ENCODE data around the gene MED8.
A peak's percentile ranks its signal among the peaks of the same experiment; 100 is the strongest.
"Not testable (repeated sequence)": the region's sequence is repeated elsewhere in the genome, so short reads cannot be mapped to it uniquely, and the experiment has no call there.

The MED8 gene

GRCh38 chr1:43382027-43382779 lies 7.4 kb downstream of the MED8 start:
- DNase-seq = peak; percentile 42

GRCh38 chr1:43381612-43382011 lies 8.0 kb downstream of the MED8 start:
- no peak for DNase-seq

GRCh38 chr1:43379476-43379875 lies 10.1 kb downstream of the MED8 start:
- DNase-seq = no peak

GRCh38 chr1:43377831-43378230 lies 11.8 kb downstream of the MED8 start:
- no peak for DNase-seq

GRCh38 chr1:43376723-43377235 lies 12.8 kb downstream of the MED8 start:
- DNase-seq = no peak

GRCh38 chr1:43373066-43373940 lies 16.3 kb downstream of the MED8 start:
- no peak for DNase-seq

GRCh38 chr1:43372172-43372571 lies 17.4 kb downstream of the MED8 start:
- DNase-seq = no peak

- DNase-seq = no peak
These were observed 19.0 kb downstream of the MED8 start for GRCh38 chr1:43370564-43370963.

GRCh38 chr1:43369779-43370178 lies 19.8 kb downstream of the MED8 start:
- not testable (repeated sequence) for DNase-seq

- DNase-seq = no peak
These were observed 21.0 kb downstream of the MED8 start for GRCh38 chr1:43368646-43369020.

- DNase-seq = peak; percentile 89
These were observed 21.5 kb downstream of the MED8 start, which contains the start of gene ELOVL1 for GRCh38 chr1:43367904-43368645. ELOVL1 (minus strand) TSS chr1:43368011; CDS start chr1:43365609, 2,402 bp downstream.

GRCh38 chr1:43367026-43367903 lies 22.3 kb downstream of the MED8 start:
- DNase-seq = no peak

- DNase-seq = no peak
These were observed 23.0 kb downstream of the MED8 start for GRCh38 chr1:43366601-43367025.

- no peak for DNase-seq
These were observed 23.4 kb downstream of the MED8 start for GRCh38 chr1:43366179-43366578.

- DNase-seq = no peak
These were observed 23.9 kb downstream of the MED8 start for GRCh38 chr1:43365678-43366077.

GRCh38 chr1:43363935-43364525 lies 25.6 kb downstream of the MED8 start:
- DNase-seq = no peak

GRCh38 chr1:43363283-43363934 lies 26.2 kb downstream of the MED8 start:
- no peak for DNase-seq

GRCh38 chr1:43360616-43361015 lies 29.0 kb downstream of the MED8 start:
- DNase-seq = no peak

GRCh38 chr1:43359696-43360095 lies 29.9 kb downstream of the MED8 start:
- no peak for DNase-seq

GRCh38 chr1:43358746-43359693 lies 30.6 kb downstream of the MED8 start, which contains the start of gene CDC20:
CDC20 (plus strand) TSS chr1:43358981; CDS start chr1:43359216, 235 bp downstream.
- peak; percentile 99 for DNase-seq
